CD8-positive, alpha-beta memory T cell (primary cell): ENCODE results near the gene ZNF567. TPM values are rescaled to one million over a fixed set of nuclear protein-coding genes. Genes with fewer than 3 reads are reported as not detected.
"Not testable (repeated sequence)": the region's sequence is repeated elsewhere in the genome, so short reads cannot be mapped to it uniquely, and the experiment has no call there.

Experiments
- CTCF ChIA-PET: fragments of 350-600 bp; sonication (Branson Sonifier 250); formaldehyde crosslinking; loops from one replicate; lab custom pipeline; 2021; ENCODE audit warnings: antibody characterized with exemption; lab: Charles Lee
- POLR2A ChIA-PET: fragments of 350-600 bp; sonication (Branson Sonifier 250); formaldehyde crosslinking; loops from one replicate; lab custom pipeline; 2021; ENCODE audit warnings: antibody characterized with exemption; lab: Charles Lee
- DNase-seq, 5 donors: peaks; one replicate each; pipeline versions ENCODE4 v3.0.0 to v3.0.0-alpha.2; 2020 to 2022; ENCODE audit warnings: mixed read lengths in 1 of 5
- H3K27ac ChIP-seq: one replicate; pipeline ENCODE4 v1.7.0; 2013; ENCODE audit warnings: low read depth, mild to moderate bottlenecking, low read length, moderate library complexity
- H3K27me3 ChIP-seq: 2 replicates; pipeline ENCODE4 v1.7.0; 2013; ENCODE audit warnings: low read length, mild to moderate bottlenecking; ENCODE audit not compliant: insufficient read depth, poor library complexity, severe bottlenecking
- H3K36me3 ChIP-seq: 2 replicates; pipeline ENCODE4 v1.7.0; 2013; ENCODE audit warnings: mild to moderate bottlenecking, low read length, moderate library complexity; ENCODE audit not compliant: insufficient read depth
- H3K4me1 ChIP-seq: 2 replicates; pipeline ENCODE4 v1.7.0; 2013; ENCODE audit warnings: mild to moderate bottlenecking, low read length, moderate library complexity; ENCODE audit not compliant: insufficient read depth
- H3K4me3 ChIP-seq: 2 replicates; pipeline ENCODE4 v1.7.0; 2013; ENCODE audit warnings: mild to moderate bottlenecking, low read length
- H3K9me3 ChIP-seq: 2 replicates; pipeline ENCODE4 v1.7.0; 2013; ENCODE audit warnings: mild to moderate bottlenecking, low read length
- H3K27ac Mint-ChIP-seq, 8 donors: one replicate each; pipeline ENCODE4 v1.8.0; 2020 to 2021; ENCODE audit warnings: mixed read lengths in 8 of 8, mild to moderate bottlenecking in 6 of 8, inconsistent platforms in 3 of 8, moderate library complexity in 3 of 8
- H3K27me3 Mint-ChIP-seq, 2 donors: one replicate each; pipeline ENCODE4 v1.8.0; 2020 to 2021; ENCODE audit warnings: mixed read lengths in 2 of 2, mild to moderate bottlenecking in 1 of 2, moderate library complexity in 1 of 2
- H3K36me3 Mint-ChIP-seq, 3 donors: one replicate each; pipeline ENCODE4 v1.8.0; 2020 to 2021; ENCODE audit warnings: mixed read lengths in 3 of 3, inconsistent platforms in 1 of 3, mild to moderate bottlenecking in 1 of 3
- H3K4me1 Mint-ChIP-seq, 3 donors: one replicate each; pipeline ENCODE4 v1.8.0; 2020 to 2021; ENCODE audit warnings: mixed read lengths in 3 of 3, inconsistent platforms in 1 of 3, mild to moderate bottlenecking in 1 of 3
- H3K4me3 Mint-ChIP-seq, 7 donors: one replicate each; pipeline ENCODE4 v1.8.0; 2020 to 2021; ENCODE audit warnings: mixed read lengths in 7 of 7, mild to moderate bottlenecking in 6 of 7, moderate library complexity in 4 of 7, inconsistent platforms in 2 of 7
- H3K9me3 Mint-ChIP-seq, 5 donors: one replicate each; pipeline ENCODE4 v1.8.0; 2020 to 2022; ENCODE audit warnings: mixed read lengths in 5 of 5, mild to moderate bottlenecking in 3 of 5, moderate library complexity in 2 of 5, inconsistent platforms in 1 of 5
- polyA plus RNA-seq: library from polyadenylated mRNA; unstranded; fragments of 300-500 nt; fragmentation: Illumina TruSeq; gene quantifications from one replicate; pipeline ENCODE4 v1.2.3, GENCODE V29; 2021
- total RNA-seq, 2 experiments: library from RNA; stranded (reverse); gene quantifications; one replicate each; pipeline ENCODE4 v1.2.3, GENCODE V29; 2021

Gene ZNF567
- total and polyA plus RNA-seq, 3 experiments from 2014 or later, result 7.2 to 14.7 (median 9.4) TPM

GRCh38 chr19:36719687-36720556, 32.5 kb downstream of the ZNF567 start:
- Histone ChIP-seq H3K36me3 (peaks cover 42% of the 10 kb centered on the region), H3K4me1 (no peaks in the 10 kb centered on the region), H3K27ac (no peak overlapping the region), H3K27me3 (no peaks in the 10 kb centered on the region), H3K4me3 (peak overlapping the region; percentile 18), H3K9me3 (peaks cover 64% of the 10 kb centered on the region)
- Mint-ChIP-seq H3K27ac (no peak overlapping the region), H3K9me3 (peaks cover 43 to 85% (median 84%) of the 10 kb centered on the region in 5 donors), H3K27me3 (no peaks in the 10 kb centered on the region), H3K4me1 (no peaks in the 10 kb centered on the region), H3K36me3 (peaks cover 46 to 68% (median 63%) of the 10 kb centered on the region in 3 donors), H3K4me3 (peak overlapping the region in 1 of 7 donors; percentile 13)
- POLR2A ChIA-PET, result no interaction called here
- CTCF ChIA-PET, result no interaction called here
- peak in 1 of 5 donors; percentile 0 for DNase-seq

GRCh38 chr19:36736166-36736565, 48.8 kb downstream of the ZNF567 start:
- Mint-ChIP-seq H3K9me3 (peaks cover 66 to 100% (median 96%) of the 10 kb centered on the region in 5 donors), H3K36me3 (peaks cover 10 to 89% (median 63%) of the 10 kb centered on the region in 3 donors)
- H3K4me3 ChIP-seq, H3K27me3 ChIP-seq, H3K36me3 ChIP-seq, H3K27ac ChIP-seq, H3K4me3 Mint-ChIP-seq, H3K27ac Mint-ChIP-seq, H3K4me1 ChIP-seq, POLR2A ChIA-PET, H3K27me3 Mint-ChIP-seq, H3K4me1 Mint-ChIP-seq, CTCF ChIA-PET, DNase-seq: not testable (repeated sequence)
- peaks cover 33% of the 10 kb centered on the region for H3K9me3 ChIP-seq

- Histone ChIP-seq H3K27me3 (no peaks in the 10 kb centered on the region), H3K9me3 (peaks cover 68% of the 10 kb centered on the region), H3K27ac (no peak overlapping the region), H3K4me1 (no peaks in the 10 kb centered on the region), H3K36me3 (peaks cover 19% of the 10 kb centered on the region), H3K4me3 (no peak overlapping the region)
- CTCF ChIA-PET, result no interaction called here
- H3K36me3 Mint-ChIP-seq, result peaks cover 29 to 69% (median 66%) of the 10 kb centered on the region in 3 donors
- H3K27me3 Mint-ChIP-seq, result no peaks in the 10 kb centered on the region
- DNase-seq, result no peak
- H3K9me3 Mint-ChIP-seq, result peaks cover 46 to 96% (median 93%) of the 10 kb centered on the region in 5 donors
- POLR2A ChIA-PET, result no interaction called here
- H3K27ac Mint-ChIP-seq, result no peak overlapping the region
- H3K4me3 Mint-ChIP-seq, result no peak overlapping the region
- H3K4me1 Mint-ChIP-seq, result no peaks in the 10 kb centered on the region
Measured at GRCh38 chr19:36745870-36746269, 58.5 kb downstream of the ZNF567 start.

GRCh38 chr19:36747750-36748149, 60.3 kb downstream of the ZNF567 start:
- ChIA-PET CTCF (no interaction called here), POLR2A (no interaction called here)
- no peak for DNase-seq
- Mint-ChIP-seq H3K27ac (no peak overlapping the region), H3K4me3 (no peak overlapping the region), H3K36me3 (peaks cover 37 to 77% (median 74%) of the 10 kb centered on the region in 3 donors), H3K27me3 (no peaks in the 10 kb centered on the region), H3K4me1 (no peaks in the 10 kb centered on the region), H3K9me3 (peaks cover 52 to 96% (median 95%) of the 10 kb centered on the region in 5 donors)
- no peaks in the 10 kb centered on the region for H3K4me1 ChIP-seq
- peaks cover 31% of the 10 kb centered on the region for H3K36me3 ChIP-seq
- H3K9me3 ChIP-seq, result peaks cover 73% of the 10 kb centered on the region
- no peaks in the 10 kb centered on the region for H3K27me3 ChIP-seq
- H3K4me3 ChIP-seq, result peak overlapping the region; percentile 17
- H3K27ac ChIP-seq, result no peak overlapping the region

- CTCF ChIA-PET, result no interaction called here
- peaks cover 48 to 97% (median 94%) of the 10 kb centered on the region in 5 donors for H3K9me3 Mint-ChIP-seq
- no peak overlapping the region for H3K27ac ChIP-seq
Measured at GRCh38 chr19:36748431-36749275, 61.2 kb downstream of the ZNF567 start.

GRCh38 chr19:36749613-36750012, 62.2 kb downstream of the ZNF567 start:
- CTCF ChIA-PET, H3K4me1 ChIP-seq, H3K27me3 Mint-ChIP-seq, DNase-seq, POLR2A ChIA-PET, H3K4me1 Mint-ChIP-seq, H3K27ac Mint-ChIP-seq, H3K27me3 ChIP-seq, H3K27ac ChIP-seq, H3K4me3 Mint-ChIP-seq: not testable (repeated sequence)
- Histone ChIP-seq H3K4me3 (peak overlapping the region; percentile 30), H3K9me3 (peaks cover 69% of the 10 kb centered on the region), H3K36me3 (peaks cover 32% of the 10 kb centered on the region)
- peaks cover 50 to 97% (median 94%) of the 10 kb centered on the region in 5 donors for H3K9me3 Mint-ChIP-seq
- H3K36me3 Mint-ChIP-seq, result peaks cover 45 to 83% (median 81%) of the 10 kb centered on the region in 3 donors

More at GRCh38 chr19:36748431-36749275, 61.2 kb downstream of the ZNF567 start:
- Mint-ChIP-seq H3K36me3 (peaks cover 39 to 79% (median 75%) of the 10 kb centered on the region in 3 donors), H3K4me1 (no peaks in the 10 kb centered on the region), H3K4me3 (no peak overlapping the region), H3K27me3 (no peaks in the 10 kb centered on the region), H3K27ac (no peak overlapping the region)
- POLR2A ChIA-PET, result no interaction called here
- peaks cover 71% of the 10 kb centered on the region for H3K9me3 ChIP-seq
- peak overlapping the region; percentile 30 for H3K4me3 ChIP-seq
- no peaks in the 10 kb centered on the region for H3K4me1 ChIP-seq
- DNase-seq, result no peak
- H3K36me3 ChIP-seq, result peaks cover 32% of the 10 kb centered on the region
- no peaks in the 10 kb centered on the region for H3K27me3 ChIP-seq

GRCh38 chr19:36750066-36750691, 62.8 kb downstream of the ZNF567 start:
- H3K4me3 Mint-ChIP-seq, result no peak overlapping the region
- H3K36me3 ChIP-seq, result peaks cover 32% of the 10 kb centered on the region
- no peak for DNase-seq
- POLR2A ChIA-PET, result no interaction called here
- no peaks in the 10 kb centered on the region for H3K27me3 ChIP-seq
- peaks cover 50 to 97% (median 92%) of the 10 kb centered on the region in 5 donors for H3K9me3 Mint-ChIP-seq
- no peaks in the 10 kb centered on the region for H3K4me1 Mint-ChIP-seq
- H3K27ac Mint-ChIP-seq, result no peak overlapping the region
- H3K36me3 Mint-ChIP-seq, result peaks cover 48 to 85% (median 85%) of the 10 kb centered on the region in 3 donors
- H3K27me3 Mint-ChIP-seq, result no peaks in the 10 kb centered on the region
- H3K27ac ChIP-seq, result no peak overlapping the region
- peak overlapping the region; percentile 9 for H3K4me3 ChIP-seq
- no peaks in the 10 kb centered on the region for H3K4me1 ChIP-seq
- peaks cover 73% of the 10 kb centered on the region for H3K9me3 ChIP-seq
- CTCF ChIA-PET, result no interaction called here
